Muscle of leg (tissue), 11 donors: ENCODE results near the gene FGF3. TPM values are rescaled to one million over a fixed set of nuclear protein-coding genes. Genes with fewer than 3 reads are reported as not detected.
A peak's percentile ranks its signal among the peaks of the same experiment; 100 is the strongest.

Source experiments
- DNase-seq: peaks from one replicate; pipeline ENCODE4 v3.0.0; 2013
- H3K27ac ChIP-seq: one replicate; pipeline ENCODE4 v1.5.1; 2013; ENCODE audit warnings: mild to moderate bottlenecking, low read length, control low read depth
- H3K27me3 ChIP-seq: one replicate; pipeline ENCODE4 v1.6.1; 2013; ENCODE audit warnings: low read length; ENCODE audit not compliant: control insufficient read depth, insufficient read depth
- H3K36me3 ChIP-seq: one replicate; pipeline ENCODE4 v1.6.1; 2013; ENCODE audit warnings: low read length; ENCODE audit not compliant: control insufficient read depth, insufficient read depth
- H3K4me1 ChIP-seq: one replicate; pipeline ENCODE4 v1.6.1; 2013; ENCODE audit warnings: low read length; ENCODE audit not compliant: control insufficient read depth, insufficient read depth
- H3K4me3 ChIP-seq: one replicate; pipeline ENCODE4 v1.5.1; 2013; ENCODE audit warnings: low read length, control low read depth
- H3K9me3 ChIP-seq: replicated peaks from 2 replicates; pipeline ENCODE4 v1.6.1; 2013; ENCODE audit warnings: low read depth, low read length; ENCODE audit not compliant: control insufficient read depth
- WGBS: methylation state at CpG from one replicate; pipeline ENCODE4 v1.1.5; 2013; ENCODE audit warnings: missing lambda C conversion rate; ENCODE audit not compliant: insufficient coverage; 5-methylcytosine and 5-hydroxymethylcytosine counted together
- polyA plus RNA-seq, 8 donors: library from polyadenylated mRNA; unstranded; fragments of 120-200 nt; gene quantifications; one replicate each; pipeline versions ENCODE4 v1.2.1 to v1.2.3, GENCODE V29; 2013; ENCODE audit warnings: inconsistent platforms in 1 of 8, low replicate concordance in 1 of 8; ENCODE audit not compliant: insufficient read length in 8 of 8, insufficient read depth in 1 of 8
- total RNA-seq: library from RNA; stranded (reverse); fragments of 120-200 nt; gene quantifications from one replicate; pipeline ENCODE4 v1.2.4, GENCODE V29; 2013

FGF3 gene
- total and polyA plus RNA-seq, 9 donors: 0.09 to 0.12 (median 0.10) TPM; not detected in 6

DNA sequence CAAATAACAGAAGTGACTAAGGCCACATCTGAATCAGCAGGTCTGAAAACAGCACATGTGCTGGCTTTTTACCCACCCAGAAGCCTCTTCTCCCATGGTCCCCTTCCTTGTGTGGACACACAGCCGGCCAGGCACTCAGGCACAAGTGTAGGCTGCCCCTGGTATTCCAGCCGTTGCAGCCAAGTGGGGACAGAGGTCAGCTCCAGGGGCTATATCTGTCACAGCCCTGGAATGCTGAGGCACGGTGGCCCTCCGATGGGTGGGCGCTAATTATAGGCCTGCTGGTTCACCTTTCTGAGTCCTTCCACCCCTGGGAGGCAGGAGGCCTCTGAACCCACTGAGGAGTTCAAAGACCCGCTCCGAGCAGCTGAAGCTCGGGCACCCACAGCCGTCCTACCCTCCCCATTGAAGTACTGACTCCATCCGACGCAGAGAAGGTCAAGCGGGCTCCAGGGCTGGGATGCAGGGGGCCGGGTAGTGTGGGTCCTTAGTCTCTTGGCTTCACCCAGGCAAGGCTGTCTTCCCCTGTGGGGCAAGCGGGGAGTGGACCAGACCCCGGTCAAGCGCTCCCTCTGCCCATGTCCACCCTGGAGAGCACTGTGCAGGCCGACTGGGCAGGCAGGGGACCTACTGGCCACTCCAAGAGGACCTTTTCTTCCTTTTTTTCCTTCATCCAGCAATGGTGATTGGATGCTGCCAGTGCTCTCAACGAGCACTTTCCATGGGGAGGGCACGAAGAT, 14.3 kb downstream of the FGF3 start:
- peaks cover 10% of the 10 kb centered on the region for H3K4me1 ChIP-seq
- H3K36me3 ChIP-seq: no peaks in the 10 kb centered on the region
- WGBS: 74% methylated on average over 14 of the region's 19 CpGs
- H3K4me3 ChIP-seq: no peak overlapping the region
- peaks cover 3% of the 10 kb centered on the region for H3K9me3 ChIP-seq
- DNase-seq: peak; percentile 56
- peak overlapping the region; percentile 59 for H3K27ac ChIP-seq
- H3K27me3 ChIP-seq: peaks cover 26% of the 10 kb centered on the region

DNA sequence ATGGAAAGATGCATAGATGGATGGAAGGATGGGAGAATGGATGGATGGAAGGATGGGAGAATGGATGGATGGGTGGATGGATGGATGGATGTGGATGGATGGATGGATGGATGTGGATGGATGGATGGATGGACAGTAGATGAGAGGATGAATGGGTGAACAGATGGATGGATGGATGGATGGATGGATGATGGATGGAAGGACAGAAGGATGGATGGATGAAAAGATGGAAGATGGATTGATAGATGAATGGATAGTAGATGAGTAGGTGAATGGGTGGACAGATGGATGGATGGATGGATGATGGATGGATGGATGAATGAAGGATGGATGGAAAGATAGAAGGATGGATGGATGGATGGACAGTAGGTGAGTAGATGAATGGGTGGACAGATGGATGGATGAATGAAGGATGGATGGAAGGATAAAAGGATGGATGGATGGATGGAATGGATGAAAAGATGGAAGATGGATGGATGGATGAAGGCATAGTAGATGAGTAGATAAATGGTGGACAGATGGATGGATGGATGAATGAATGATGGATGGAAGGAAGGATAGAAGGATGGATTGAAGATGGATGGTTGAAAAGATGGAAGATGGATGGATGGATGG, 15.5 kb downstream of the FGF3 start:
- no peak for DNase-seq
- no peak overlapping the region for H3K27ac ChIP-seq
- H3K36me3 ChIP-seq: no peaks in the 10 kb centered on the region
- H3K27me3 ChIP-seq: peaks cover 24% of the 10 kb centered on the region
- H3K4me3 ChIP-seq: no peak overlapping the region
- H3K4me1 ChIP-seq: peaks cover 5% of the 10 kb centered on the region
- peaks cover 8% of the 10 kb centered on the region for H3K9me3 ChIP-seq

DNA sequence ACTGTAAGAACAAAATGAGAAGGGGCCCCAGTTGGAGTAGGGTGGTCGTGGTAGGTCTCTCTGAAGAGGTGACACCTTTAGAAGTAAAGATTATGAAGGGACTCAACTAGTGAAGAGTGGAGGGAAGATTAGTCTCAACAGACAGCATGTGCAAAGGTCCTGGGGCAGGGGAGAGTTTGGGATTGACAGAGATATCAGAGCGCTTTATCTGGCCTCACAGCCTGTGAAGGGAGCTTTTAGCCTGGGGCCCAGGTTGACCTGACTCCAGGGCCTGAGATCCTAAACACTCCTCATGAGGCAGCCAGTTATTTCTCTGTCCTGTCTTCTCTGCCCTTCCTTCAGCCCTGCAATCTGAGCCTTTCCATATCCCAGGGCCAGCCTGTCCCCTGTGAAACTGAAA, 16.2 kb downstream of the FGF3 start:
- H3K9me3 ChIP-seq: peaks cover 6% of the 10 kb centered on the region
- peaks cover 3% of the 10 kb centered on the region for H3K4me1 ChIP-seq
- no peak for DNase-seq
- no peak overlapping the region for H3K4me3 ChIP-seq
- peaks cover 21% of the 10 kb centered on the region for H3K27me3 ChIP-seq
- no peaks in the 10 kb centered on the region for H3K36me3 ChIP-seq
- no peak overlapping the region for H3K27ac ChIP-seq
- 84% methylated on average over 2 of the region's 2 CpGs for WGBS

DNA sequence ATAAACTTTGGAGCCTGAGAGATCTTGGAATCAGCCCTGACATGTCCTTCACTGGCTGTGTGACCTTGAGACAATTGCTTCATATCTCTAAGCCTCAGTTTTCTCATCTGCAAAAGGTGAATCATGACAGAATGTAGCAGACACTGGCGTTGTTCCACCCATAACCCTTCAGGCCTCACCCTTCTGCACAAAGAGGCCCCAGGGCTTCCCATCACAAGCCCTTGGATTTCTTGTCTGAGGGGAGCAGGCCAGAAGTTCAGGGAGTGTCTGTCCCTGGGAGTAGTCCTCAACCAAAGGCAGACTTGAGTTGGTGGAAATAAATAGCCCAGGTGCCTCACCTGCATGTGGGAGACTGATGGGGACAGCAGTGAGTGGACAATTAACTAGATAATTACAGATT, 16.6 kb downstream of the FGF3 start:
- Histone ChIP-seq H3K4me3 (no peak overlapping the region), H3K4me1 (peaks cover 3% of the 10 kb centered on the region), H3K36me3 (no peaks in the 10 kb centered on the region), H3K27ac (no peak overlapping the region), H3K9me3 (peaks cover 4% of the 10 kb centered on the region), H3K27me3 (peaks cover 17% of the 10 kb centered on the region)
- no CpG with 5 or more reads among the region's 1 CpG for WGBS
- no peak for DNase-seq

DNA sequence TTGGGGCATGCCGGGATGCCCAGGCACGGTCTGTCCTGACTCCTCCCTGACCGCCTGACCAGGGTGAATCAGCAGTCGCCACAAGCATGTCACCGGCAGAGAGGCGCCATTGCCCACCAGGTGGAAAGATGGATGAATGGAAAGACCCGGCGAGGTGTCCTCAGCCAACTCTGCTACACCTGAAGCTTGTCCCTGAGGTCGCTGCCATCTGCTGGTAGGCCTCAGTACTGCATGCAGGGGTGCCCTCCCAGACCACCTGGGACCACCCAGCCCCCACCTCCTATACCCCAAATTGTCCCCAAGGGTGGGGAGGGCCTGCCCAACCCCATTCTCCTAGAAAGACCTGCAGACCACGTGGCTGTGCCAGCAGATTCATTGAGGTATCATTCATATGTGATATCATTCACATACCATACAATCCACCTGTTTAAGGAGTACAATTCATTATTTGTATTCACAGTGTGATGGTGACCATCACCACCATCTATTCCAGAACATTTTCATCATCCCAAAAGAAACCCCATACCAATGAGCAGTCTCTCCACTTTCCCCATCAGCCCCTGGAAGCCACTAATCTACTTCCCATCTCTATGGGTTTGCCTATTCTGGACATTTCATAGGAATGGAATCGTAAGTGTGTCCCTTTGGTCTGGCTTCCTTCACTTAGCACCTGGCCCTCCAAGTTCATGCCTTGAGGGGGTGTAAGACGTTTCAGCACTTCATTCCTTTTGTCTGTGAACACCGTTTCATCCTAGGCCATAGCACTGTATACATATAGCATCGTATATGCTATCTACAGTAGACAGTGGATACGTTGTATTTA, 17.5 kb downstream of the FGF3 start:
- H3K27ac ChIP-seq: no peak overlapping the region
- no peaks in the 10 kb centered on the region for H3K36me3 ChIP-seq
- DNase-seq: no peak
- H3K4me1 ChIP-seq: peaks cover 3% of the 10 kb centered on the region
- H3K4me3 ChIP-seq: no peak overlapping the region
- 41% methylated on average over 5 of the region's 15 CpGs for WGBS
- H3K9me3 ChIP-seq: peaks cover 4% of the 10 kb centered on the region
- peaks cover 16% of the 10 kb centered on the region for H3K27me3 ChIP-seq

DNA sequence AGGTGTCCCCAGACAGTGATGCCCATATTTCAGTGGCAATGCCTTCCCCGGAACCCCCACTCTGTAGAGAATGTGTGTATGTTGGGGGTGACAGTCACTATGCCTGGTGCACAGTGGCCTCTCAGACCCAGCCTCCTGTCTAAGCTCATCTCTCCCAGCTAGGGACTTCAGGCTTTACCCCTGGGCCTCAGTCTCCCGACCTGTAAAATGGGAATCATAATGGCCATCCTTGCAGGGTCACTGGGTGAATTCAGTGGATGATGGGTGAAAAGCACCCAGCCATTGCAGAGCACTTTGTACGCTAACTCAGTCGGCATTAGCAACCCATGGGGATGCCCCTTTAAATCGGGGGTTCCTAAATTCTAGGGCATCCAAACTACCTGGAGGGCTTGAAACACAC, 18.9 kb downstream of the FGF3 start:
- WGBS: 96% methylated on average over 4 of the region's 5 CpGs
- no peak for DNase-seq
- Histone ChIP-seq H3K27me3 (peaks cover 16% of the 10 kb centered on the region), H3K36me3 (no peaks in the 10 kb centered on the region), H3K4me1 (peaks cover 3% of the 10 kb centered on the region), H3K9me3 (peaks cover 4% of the 10 kb centered on the region), H3K4me3 (no peak overlapping the region), H3K27ac (no peak overlapping the region)

DNA sequence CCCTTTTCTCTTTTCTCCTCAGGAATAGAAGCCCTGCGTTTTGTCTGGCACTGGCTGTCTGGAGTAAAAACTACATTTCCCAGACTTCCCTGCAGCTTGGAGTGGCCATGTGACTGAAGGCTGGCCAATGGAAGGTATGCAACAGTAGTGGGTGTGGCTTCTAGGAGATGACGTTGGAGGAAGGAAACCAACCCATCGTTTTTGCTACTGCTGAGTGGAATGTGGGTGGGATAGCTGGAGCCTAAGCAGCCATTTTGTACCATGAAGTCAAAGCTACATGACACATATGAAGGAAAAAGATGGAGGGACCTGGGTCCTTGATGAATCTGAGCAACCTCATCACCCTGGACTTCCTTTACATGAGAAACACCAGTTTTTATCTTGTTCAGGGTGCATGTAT, 19.6 kb downstream of the FGF3 start:
- DNase-seq: no peak
- H3K27me3 ChIP-seq: peaks cover 11% of the 10 kb centered on the region
- H3K27ac ChIP-seq: no peak overlapping the region
- H3K4me3 ChIP-seq: no peak overlapping the region
- peaks cover 3% of the 10 kb centered on the region for H3K4me1 ChIP-seq
- H3K9me3 ChIP-seq: peaks cover 4% of the 10 kb centered on the region
- no peaks in the 10 kb centered on the region for H3K36me3 ChIP-seq
- WGBS: 0% methylated on average over 2 of the region's 3 CpGs

DNA sequence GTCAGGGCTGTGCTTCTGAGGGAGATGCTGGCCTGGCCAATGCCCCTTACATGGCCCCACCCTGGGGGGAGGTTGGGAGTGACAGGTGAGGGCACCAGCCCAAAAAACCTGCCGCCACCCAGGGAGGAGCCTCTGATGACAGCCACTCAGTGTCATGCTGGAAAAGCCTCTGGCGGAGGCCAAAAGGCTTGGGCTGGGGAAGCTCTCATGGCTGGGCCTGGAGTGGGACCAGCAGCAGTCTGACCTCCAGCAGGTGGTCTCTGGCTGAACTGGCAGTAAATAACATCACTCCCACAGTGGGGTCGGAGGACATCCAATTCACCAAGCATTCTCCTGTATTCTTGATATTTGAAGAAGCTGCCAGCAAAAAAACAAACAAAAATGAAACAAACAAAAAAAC, 20.1 kb downstream of the FGF3 start:
- Histone ChIP-seq H3K4me1 (no peaks in the 10 kb centered on the region), H3K36me3 (no peaks in the 10 kb centered on the region), H3K27ac (no peak overlapping the region), H3K4me3 (no peak overlapping the region), H3K27me3 (peaks cover 8% of the 10 kb centered on the region), H3K9me3 (peaks cover 4% of the 10 kb centered on the region)
- no peak for DNase-seq
- WGBS: 94% methylated on average over 2 of the region's 3 CpGs

GRCh38 chr11:69797737-69798528, 21.3 kb downstream of the FGF3 start:
- DNase-seq: no peak
- peaks cover 4% of the 10 kb centered on the region for H3K9me3 ChIP-seq
- no peaks in the 10 kb centered on the region for H3K36me3 ChIP-seq
- H3K27ac ChIP-seq: no peak overlapping the region
- no peak overlapping the region for H3K4me3 ChIP-seq
- no peaks in the 10 kb centered on the region for H3K4me1 ChIP-seq
- WGBS: 69% methylated on average over 8 of the region's 14 CpGs
- H3K27me3 ChIP-seq: peaks cover 8% of the 10 kb centered on the region
